HG02970 (cell line): ENCODE measurements around the gene LEPROT.
"Not testable (repeated sequence)": the region's sequence is repeated elsewhere in the genome, so short reads cannot be mapped to it uniquely, and the experiment has no call there.

ENCODE experiments used
- ATAC-seq: cut with Tn5 transposase; IDR thresholded peaks from one replicate; pipeline ENCODE4 v1.9.1; 2021; ENCODE audit warnings: mild to moderate bottlenecking, moderate library complexity, moderate number of reproducible peaks; ENCODE audit not compliant: unreplicated experiment, low FRiP score

LEPROT gene, protein sequence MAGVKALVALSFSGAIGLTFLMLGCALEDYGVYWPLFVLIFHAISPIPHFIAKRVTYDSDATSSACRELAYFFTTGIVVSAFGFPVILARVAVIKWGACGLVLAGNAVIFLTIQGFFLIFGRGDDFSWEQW

DNA sequence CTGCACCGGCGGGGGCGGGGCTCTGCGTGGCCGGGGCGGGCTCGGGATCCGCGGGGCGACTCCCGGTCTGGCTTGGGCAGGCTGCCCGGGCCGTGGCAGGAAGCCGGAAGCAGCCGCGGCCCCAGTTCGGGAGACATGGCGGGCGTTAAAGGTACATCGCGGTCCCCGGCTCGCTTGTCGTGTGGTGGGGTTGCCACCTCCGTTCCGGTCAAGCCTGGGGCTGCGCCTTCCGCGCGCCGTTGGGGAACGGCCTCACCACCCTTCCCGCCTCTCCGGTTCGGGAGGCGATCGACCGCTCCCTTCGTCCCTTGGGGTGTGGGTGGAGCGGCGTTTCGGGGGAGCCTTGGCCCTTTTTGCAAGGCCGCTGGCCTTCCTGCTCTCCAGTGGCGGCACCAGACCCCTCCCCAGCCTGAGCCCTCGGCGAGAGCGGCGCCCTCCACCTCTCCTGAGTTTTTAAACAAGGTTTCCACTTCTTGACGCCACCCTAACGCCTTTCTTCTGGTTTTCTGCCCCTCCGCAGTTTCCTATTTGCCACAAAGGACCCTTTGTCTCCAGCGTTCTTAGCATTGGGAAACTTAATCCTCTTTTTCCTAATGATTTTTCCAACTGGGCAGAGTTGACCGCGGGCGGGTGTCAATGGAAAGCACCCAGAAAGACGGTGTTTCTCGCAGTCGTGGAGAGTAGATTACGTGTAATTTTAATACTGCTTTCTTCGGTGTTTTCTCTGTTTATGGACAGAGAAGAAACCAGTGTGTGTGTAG, at the start of gene LEPROT, which contains the start of gene LEPR:
TSS of gene LEPROT (plus strand) at position 79 of the 761 bp plus-strand sequence. CDS start at position 136, 57 bp downstream.
TSS of gene LEPR (plus strand) at position 79 of the 761 bp plus-strand sequence. CDS start 144,898 bp downstream, outside the sequence.
- ATAC-seq: peak; percentile 67

DNA sequence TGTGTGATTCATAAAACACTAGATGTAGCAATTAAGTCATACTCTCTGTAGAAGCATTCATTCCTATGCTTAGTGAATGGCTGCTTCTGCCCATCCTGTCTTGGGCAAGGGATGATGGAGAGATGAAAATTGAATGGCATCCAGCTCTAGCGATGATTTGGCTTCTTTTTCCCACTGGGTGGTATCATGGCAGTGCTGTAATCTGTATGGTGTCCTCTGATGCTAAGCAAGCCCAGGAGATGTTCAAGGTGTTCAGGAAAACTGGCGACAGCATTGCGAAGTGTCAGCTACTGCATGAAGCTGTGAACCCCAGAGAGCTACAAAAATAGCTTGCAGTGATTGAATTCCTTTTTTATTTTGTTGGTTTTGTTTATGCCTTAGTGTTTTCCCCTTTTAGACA, 48.9 kb upstream of the LEPROT start:
- ATAC-seq: no peak

DNA sequence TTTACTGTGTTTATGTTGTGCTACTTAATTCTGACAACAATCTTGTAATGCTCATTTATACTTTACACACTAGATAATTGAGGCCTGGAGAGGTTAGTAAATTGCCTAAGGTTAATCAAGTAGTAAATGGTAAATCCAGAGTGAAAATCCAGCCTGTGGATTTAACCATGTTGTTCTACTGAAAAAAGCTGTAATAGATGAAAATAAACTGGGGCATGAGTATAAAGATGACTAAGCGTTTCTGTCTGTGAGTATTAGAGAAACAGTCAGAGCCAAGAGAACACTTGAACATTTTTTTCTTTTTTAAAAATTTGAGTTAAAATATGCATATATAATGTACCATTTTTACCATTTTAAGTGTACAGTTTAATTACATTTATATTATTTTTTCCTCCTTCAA, 47.9 kb upstream of the LEPROT start:
- no peak for ATAC-seq

DNA sequence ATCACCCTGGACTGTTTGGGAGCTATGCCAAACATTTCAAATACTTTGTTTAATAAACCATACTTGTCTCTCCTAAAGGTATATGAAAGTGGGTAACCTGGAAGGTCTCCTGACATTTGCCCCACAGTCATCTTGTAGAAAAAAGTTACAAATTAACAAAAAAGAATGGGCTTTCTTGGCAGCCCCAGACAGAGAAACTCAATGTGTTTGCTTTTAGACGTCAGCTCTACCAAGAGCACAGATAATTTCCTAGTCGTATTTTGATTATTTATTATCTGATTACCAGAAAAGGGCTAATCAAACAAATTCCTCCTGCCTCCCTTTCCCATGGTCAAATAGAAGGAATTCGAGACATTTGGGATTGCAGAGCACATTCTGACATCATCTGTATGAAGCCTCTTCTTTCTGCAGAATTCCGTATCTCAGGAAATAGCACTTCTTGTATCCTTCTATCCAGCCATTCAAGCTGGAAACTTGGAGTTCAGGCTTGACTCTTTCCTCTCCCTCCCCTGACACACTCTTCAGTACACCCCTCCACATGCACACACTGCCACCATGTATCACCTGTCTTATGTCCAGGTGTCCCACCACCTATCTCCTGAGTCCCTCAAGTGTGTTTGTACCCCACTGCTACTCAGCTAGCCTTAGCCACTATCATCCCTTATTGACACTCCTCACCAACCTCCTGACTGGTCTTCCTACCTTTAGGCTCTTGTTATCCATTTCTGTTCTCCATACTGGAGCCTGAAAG, 42.8 kb upstream of the LEPROT start:
- no peak for ATAC-seq

DNA sequence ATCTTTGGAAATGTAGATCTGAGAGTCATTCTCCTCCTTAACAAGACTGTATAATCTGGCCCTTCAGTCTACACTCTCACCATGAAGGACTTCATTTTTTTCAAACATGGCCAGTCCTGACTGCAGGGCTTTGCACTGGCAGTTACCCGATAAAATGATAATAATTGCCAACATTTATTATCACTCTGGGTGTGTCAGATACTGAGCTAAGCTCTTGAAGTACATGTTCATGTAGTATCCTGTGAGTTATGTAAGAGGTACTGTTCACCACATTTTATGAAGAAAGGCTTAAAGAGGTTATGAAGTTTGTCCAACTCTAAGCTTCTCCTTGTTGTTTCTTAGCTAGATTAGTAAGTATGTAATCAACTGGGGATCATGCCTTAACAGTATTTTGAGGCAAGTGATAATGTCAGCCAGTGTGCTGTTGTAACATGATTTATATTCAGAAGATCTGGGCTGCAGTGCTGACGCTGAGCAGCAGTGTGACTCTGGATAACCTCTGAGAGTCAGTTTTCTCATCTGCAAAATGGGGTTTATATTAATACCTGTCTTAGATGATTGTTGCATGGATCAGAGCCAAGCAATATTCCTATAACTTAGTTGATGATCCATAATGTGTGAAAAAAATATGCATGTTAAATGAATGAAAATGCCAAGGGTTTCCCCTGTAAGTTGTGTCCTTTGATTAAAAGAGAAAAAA, 42.1 kb upstream of the LEPROT start:
- no peak for ATAC-seq

DNA sequence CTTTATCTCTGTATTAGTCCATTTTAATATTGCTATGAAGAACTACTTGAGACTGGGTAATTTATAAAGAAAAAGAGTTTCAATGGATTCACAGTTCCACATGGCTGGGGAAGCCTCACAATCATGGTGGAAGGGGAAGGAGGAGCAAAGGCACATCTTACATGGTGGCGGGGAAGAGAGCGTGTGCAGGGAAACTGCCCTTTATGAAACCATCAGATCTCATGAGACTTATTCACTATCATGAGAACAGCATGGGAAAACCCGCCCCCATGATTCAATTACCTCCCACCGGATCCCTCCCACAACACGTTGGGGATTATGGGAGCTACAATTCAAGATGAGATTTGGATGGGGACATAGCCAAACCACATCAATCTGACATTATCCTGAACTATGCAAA, 36.0 kb upstream of the LEPROT start:
- not testable (repeated sequence) for ATAC-seq

DNA sequence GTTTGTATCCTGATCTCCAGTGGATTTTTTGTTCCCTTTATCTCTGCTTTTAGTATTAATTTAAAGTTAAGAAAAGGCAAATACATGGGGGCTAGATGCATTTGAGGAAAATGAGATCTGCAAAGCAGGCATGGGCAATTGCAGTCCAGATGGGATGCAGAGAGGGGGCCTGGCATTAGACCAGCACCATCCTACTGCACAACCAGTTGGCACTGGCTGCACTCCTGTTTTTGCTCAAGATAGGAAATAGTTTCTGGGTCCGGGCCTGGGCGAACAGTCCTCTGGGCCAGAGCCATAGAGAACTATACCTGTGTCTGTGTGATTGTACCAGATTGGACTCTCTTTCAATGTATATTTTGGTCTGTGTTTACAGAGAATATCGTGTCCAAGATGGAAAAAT, 34.0 kb upstream of the LEPROT start:
- no peak for ATAC-seq

DNA sequence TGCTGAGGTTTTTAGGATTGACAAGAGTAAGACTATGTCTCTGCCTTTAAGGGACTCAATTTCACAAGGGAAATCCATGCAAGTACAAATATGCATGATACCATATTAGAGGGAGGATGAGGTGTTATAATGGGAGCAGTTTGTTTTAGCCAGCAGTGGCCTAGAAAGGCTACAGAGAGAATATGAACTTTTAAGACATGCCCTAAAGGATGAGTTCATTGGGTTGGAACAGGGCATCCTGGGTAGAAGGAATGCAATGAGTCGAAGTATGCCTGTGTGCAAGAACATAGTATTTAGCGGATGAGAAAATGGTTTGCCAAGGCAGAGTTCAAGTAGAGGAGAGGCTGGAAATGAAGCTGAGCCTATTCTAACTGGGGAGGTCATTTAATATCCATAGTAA, 32.6 kb upstream of the LEPROT start:
- no peak for ATAC-seq

DNA sequence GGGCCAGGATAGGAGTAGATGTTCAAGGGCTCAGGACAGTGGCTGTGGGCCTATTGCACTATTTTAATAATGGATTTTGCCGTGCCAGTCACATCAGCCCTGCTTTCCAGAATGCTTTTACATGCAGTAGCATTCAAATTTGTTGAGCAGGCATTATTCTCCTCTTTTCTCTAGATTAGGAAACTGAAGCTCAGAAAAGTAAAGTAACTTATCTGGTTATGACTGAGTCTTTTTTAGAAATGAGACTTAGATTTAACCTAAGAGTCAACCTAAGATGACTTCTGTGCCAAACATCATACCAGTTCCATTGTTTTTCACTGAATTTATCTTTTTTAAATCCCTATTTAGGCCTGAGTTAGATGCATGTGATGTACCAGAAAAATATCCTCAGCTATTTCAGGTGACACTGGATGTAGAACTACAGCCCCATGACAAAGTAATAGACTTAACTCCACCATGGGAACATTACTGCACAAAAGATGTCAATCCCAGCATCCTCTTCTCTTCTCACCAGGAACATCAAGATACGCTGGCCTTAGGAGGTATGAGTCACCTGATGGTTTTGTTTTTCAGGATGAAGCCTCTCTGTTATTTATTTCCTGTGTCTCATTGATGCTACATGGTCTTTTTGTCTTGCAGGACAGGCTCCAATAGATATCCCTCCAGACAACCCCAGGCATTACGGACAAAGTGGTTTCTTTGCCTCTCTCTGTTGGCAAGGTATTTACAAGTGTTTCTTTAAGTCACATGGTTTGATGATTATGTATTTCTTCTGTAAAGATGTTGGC, 31.4 kb upstream of the LEPROT start:
- no peak for ATAC-seq

DNA sequence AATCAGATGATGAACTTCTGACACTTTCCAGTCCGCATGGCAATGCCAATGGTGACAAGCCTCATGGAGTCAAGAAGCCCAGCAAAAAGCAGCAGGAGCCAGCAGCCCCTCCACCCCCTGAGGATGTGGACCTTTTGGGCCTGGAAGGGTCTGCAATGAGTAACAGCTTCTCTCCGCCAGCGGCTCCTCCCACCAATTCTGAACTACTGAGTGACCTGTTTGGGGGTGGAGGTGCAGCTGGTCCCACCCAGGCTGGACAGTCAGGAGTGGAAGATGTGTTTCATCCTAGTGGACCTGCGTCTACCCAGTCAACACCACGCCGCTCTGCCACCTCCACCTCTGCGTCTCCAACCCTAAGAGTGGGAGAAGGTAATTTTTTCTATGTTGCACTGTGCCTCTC, 28.0 kb upstream of the LEPROT start:
- ATAC-seq: no peak

DNA sequence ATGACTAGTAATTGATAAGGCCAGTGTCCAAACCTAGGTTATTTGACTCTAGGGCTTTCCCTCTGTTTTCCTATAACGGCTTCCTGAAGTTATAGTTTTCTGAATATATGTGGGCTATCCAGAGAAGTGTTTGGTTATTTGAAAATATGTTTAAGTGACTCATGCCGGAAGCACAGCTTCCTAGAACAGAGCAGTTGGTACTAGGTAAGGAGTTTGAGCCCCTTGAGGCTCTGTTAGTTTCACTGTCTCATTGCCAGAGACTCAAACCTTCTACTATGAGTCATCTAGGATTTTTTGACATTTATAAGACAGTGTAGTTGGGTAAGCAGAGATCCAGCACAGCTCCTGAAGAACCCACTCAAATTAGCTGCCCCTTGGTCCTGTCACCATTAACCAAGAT, 27.1 kb upstream of the LEPROT start:
- peak; percentile 89 for ATAC-seq

DNA sequence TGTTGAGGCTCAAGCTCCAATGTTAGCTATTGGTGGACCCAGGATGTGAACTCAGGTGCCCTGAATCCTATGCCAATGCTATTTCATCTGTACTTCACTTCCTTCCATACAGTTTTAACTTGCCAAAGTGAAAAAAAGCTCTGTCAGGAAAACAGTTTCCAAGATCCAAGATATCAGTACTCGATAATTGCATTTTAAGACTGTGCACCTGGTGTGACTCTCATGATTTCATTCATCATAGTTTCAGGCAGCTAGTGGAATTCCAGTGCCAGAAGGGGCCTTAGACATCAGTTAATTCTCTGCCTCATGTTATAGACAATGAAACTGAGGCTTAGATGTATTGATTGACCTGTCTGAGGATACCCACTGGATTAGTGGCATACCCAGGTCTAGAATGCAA, 26.5 kb upstream of the LEPROT start:
- no peak for ATAC-seq

DNA sequence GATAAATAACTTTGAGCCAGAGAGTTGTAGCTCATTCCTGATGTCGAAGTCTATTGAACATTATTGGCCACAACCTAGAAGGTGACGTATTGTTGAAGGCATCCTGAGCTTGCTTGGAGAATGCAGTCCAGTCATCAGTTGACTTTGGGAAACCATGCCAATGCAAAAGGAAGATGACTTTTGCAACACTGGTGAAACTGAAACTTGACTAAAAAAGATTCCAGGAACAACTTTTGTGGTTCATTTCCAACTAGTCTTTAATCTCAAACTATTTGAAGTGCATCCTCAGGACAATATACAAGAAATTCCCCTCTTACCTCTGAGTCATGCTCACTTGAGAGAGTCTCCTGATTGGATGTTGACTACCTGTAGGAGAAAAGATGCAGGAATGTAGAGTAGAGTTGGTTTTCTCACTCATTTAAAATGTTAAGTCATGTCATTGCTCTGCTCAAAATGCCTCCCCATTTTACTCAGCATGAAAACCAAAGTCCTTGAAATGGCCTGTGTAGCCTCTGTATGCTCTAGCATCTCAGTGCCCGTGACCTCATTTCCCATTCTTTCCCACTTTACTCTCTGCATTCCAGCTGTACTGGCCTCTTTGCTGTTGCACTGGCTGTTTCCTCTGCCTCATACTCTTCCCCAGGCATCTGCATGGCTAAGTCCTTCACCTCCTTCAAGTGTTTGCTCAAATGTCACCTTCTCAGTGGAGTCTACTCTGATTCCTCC, 24.4 kb upstream of the LEPROT start:
- ATAC-seq: no peak

DNA sequence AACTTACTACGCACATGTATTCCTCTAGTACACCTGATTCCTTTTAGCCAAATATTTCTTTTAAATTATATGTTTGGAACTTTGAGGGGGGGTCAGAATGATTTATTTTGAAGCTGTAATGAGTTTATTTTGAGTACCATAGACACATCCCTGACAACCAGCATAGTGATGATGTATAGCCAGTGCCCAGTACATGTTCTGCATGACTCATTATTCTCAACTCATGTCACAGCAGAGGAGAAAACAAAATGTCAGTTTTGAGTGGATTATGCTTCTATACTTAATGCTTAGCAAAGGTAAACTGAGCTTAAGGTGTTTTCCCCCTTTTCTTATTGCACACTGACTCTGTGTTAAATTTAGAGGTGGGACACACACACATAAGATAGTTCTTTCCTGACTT, 22.4 kb upstream of the LEPROT start:
- ATAC-seq: no peak

DNA sequence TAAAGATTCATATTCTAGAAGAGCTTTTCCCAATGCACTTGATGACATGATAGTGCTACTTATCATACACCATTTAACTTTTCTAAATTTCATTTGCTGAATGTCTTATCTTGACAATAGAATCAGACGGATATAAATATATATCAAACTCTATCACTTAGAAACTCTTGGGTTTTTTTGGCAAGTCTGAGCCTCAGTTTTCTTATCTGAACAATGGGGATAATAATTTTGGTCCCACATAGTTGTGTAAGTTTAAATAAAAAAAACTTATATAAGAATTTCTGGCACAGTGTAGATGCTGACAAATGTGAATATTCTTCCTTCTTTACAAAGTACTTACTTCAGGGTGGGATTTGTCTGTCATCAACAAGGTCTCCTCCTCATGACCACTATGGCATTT, 21.5 kb upstream of the LEPROT start:
- no peak for ATAC-seq

DNA sequence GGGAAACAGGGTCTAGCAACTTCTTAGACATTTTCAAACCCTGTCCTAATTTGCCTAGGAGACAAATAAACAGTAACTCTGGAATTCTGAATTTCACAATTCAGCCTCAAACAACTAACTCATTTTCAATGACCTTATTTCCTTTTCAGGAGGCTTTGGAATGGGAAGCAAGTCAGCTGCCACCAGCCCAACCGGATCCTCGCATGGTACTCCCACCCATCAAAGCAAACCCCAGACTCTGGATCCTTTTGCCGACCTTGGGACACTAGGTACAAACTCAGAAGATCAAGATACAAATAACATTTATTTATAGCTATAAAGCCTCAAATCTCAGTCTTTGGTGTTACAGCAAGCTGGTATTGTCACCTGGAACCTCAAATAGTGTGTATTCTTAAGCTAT, 18.9 kb upstream of the LEPROT start:
- no peak for ATAC-seq

DNA sequence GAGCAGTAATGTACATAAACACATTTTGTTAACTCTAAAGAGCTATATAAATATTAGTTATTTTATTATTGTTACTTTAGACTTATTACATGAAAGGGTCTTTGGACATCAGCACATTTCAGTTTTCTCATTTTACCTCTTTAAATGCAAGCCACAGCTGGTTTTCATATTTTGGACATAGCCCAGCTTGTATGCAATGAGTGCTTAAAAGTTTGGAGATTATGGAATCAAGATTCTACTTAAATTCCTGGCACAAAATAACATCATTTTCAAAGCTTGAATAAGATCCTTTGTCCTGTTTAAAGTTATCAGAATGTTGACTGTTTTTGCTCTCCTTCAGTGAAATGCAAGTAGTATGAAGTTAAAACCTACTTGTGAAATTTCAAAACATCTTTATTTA, 15.5 kb upstream of the LEPROT start:
- no peak for ATAC-seq

DNA sequence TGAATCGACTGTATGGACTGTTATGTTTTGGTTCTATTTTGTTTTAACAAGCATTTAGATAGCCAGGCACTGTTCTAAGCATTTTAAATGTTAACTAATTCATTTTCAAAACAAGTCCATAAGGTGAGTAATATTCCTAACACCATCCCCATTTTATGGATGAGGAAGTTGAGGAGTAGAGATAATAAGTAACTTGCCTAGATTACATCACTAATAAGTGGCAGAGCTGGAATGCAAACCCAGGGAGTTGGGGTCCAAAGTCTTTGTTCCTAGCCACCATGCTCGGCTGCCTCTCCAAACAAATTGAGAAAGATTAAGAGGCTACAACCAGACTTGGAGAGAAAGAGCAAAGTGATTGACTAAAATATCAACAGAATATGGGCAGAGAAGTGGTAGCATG, 12.6 kb upstream of the LEPROT start:
- no peak for ATAC-seq

DNA sequence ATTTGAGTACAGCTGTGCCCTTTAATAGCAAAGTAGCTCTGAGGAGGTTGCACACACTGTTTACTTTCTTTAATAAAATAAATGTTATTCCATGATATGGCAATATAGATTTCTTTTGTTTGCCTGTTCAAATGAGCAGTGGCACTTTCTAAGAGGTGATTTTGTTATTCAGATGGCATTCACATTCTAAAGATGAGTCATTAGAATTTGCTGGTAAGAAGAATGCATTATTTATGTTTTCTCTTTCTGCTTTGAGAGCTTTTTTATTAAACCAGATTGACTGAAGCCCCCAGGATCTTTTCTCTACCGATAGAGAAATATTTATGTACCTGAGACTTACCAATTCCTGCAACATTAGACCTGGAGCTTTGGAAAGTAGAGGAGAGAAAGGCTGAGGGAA, 11.2 kb upstream of the LEPROT start:
- ATAC-seq: no peak
